ENCODE data around the gene TLE5. TPM values are rescaled to one million over a fixed set of nuclear protein-coding genes. Genes with fewer than 3 reads are reported as not detected.
A peak's percentile ranks its signal among the peaks of the same experiment; 100 is the strongest.

TLE5 gene
- total RNA-seq, 2 experiments from 2014 or later, result 635 to 655 TPM

- H3K27me3 Mint-ChIP-seq (ENCODE audit: low read depth), result peaks cover 12% of the 10 kb centered on the region
- no peaks in the 10 kb centered on the region for H3K36me3 Mint-ChIP-seq (ENCODE audit: low read depth)
- H3K27ac Mint-ChIP-seq, result no peak overlapping the region
- ATAC-seq, result no peak
- no peak overlapping the region for H3K4me3 Mint-ChIP-seq
- peaks cover 18% of the 10 kb centered on the region for H3K4me1 Mint-ChIP-seq (ENCODE audit: low read depth)
- no peaks in the 10 kb centered on the region for H3K9me3 Mint-ChIP-seq (ENCODE audit: insufficient read depth)
- ChIA-PET CTCF (interaction anchor here (1.3 to 5.9 kb wide), 6 partner anchors 10 to 159 kb away, joined by 3 to 86 read pairs (median 22); no protein-coding TSS in a partner anchor), POLR2A (no interaction called here)
- no peak for DNase-seq
Observed at GRCh38 chr19:3102239-3103140, 40.2 kb upstream of the TLE5 start.

GRCh38 chr19:3100747-3101730 lies 38.7 kb upstream of the TLE5 start:
- H3K4me1 Mint-ChIP-seq (ENCODE audit: low read depth), result peaks cover 18% of the 10 kb centered on the region
- ChIA-PET POLR2A (no interaction called here), CTCF (interaction anchor here (0.8 to 5.9 kb wide), 3 partner anchors 25 to 149 kb away, joined by 3 to 86 read pairs (median 5); no protein-coding TSS in a partner anchor)
- H3K36me3 Mint-ChIP-seq (ENCODE audit: low read depth), result no peaks in the 10 kb centered on the region
- ATAC-seq (no peak), DNase-seq (no peak)
- H3K9me3 Mint-ChIP-seq (ENCODE audit: insufficient read depth), result no peaks in the 10 kb centered on the region
- no peak overlapping the region for H3K4me3 Mint-ChIP-seq
- H3K27ac Mint-ChIP-seq, result no peak overlapping the region
- H3K27me3 Mint-ChIP-seq (ENCODE audit: low read depth), result peaks cover 19% of the 10 kb centered on the region

GRCh38 chr19:3100331-3100730 lies 38.0 kb upstream of the TLE5 start:
- ATAC-seq (no peak), DNase-seq (no peak)
- Mint-ChIP-seq H3K9me3 (ENCODE audit: insufficient read depth) (no peaks in the 10 kb centered on the region), H3K36me3 (ENCODE audit: low read depth) (no peaks in the 10 kb centered on the region), H3K4me1 (ENCODE audit: low read depth) (peaks cover 23% of the 10 kb centered on the region), H3K27me3 (ENCODE audit: low read depth) (peaks cover 26% of the 10 kb centered on the region), H3K4me3 (no peak overlapping the region), H3K27ac (no peak overlapping the region)
- POLR2A ChIA-PET, result no interaction called here
- CTCF ChIA-PET, result interaction anchor here (0.8 kb wide), 1 partner anchor 25 kb away, joined by 3 read pairs; no protein-coding TSS in a partner anchor

- Mint-ChIP-seq H3K36me3 (ENCODE audit: low read depth) (no peaks in the 10 kb centered on the region), H3K9me3 (ENCODE audit: insufficient read depth) (no peaks in the 10 kb centered on the region), H3K4me3 (no peak overlapping the region), H3K27ac (no peak overlapping the region), H3K27me3 (ENCODE audit: low read depth) (peaks cover 30% of the 10 kb centered on the region), H3K4me1 (ENCODE audit: low read depth) (peaks cover 27% of the 10 kb centered on the region)
- CTCF ChIA-PET, result interaction anchor here (1.8 kb wide), 1 partner anchor 9 kb away, joined by 10 read pairs; no protein-coding TSS in a partner anchor
- POLR2A ChIA-PET, result no interaction called here
- ATAC-seq, result no peak
- DNase-seq, result no peak
Observed at GRCh38 chr19:3099347-3100145, 37.3 kb upstream of the TLE5 start.

GRCh38 chr19:3098515-3099346 lies 36.4 kb upstream of the TLE5 start:
- Mint-ChIP-seq H3K36me3 (ENCODE audit: low read depth) (no peaks in the 10 kb centered on the region), H3K9me3 (ENCODE audit: insufficient read depth) (no peaks in the 10 kb centered on the region), H3K27ac (no peak overlapping the region), H3K4me3 (no peak overlapping the region), H3K4me1 (ENCODE audit: low read depth) (peaks cover 20% of the 10 kb centered on the region), H3K27me3 (ENCODE audit: low read depth) (peaks cover 30% of the 10 kb centered on the region)
- ATAC-seq (peak; percentile 47), DNase-seq (peak; percentile 40)
- CTCF ChIA-PET, result interaction anchor here (0.6 to 1.8 kb wide), 2 partner anchors 9 to 34 kb away, joined by 3 to 10 read pairs; no protein-coding TSS in a partner anchor
- POLR2A ChIA-PET, result interaction anchor here (0.5 kb wide), 1 partner anchor 35 kb away, joined by 4 read pairs; no protein-coding TSS in a partner anchor

GRCh38 chr19:3098141-3098514 lies 35.8 kb upstream of the TLE5 start:
- peaks cover 19% of the 10 kb centered on the region for H3K4me1 Mint-ChIP-seq (ENCODE audit: low read depth)
- DNase-seq (no peak), ATAC-seq (no peak)
- ChIA-PET POLR2A (interaction anchor here (0.5 kb wide), 1 partner anchor 34 kb away, joined by 4 read pairs; no protein-coding TSS in a partner anchor), CTCF (interaction anchor here (0.6 to 1.8 kb wide), 2 partner anchors 10 to 34 kb away, joined by 3 to 10 read pairs; no protein-coding TSS in a partner anchor)
- H3K9me3 Mint-ChIP-seq (ENCODE audit: insufficient read depth), result no peaks in the 10 kb centered on the region
- no peaks in the 10 kb centered on the region for H3K36me3 Mint-ChIP-seq (ENCODE audit: low read depth)
- H3K27me3 Mint-ChIP-seq (ENCODE audit: low read depth), result peaks cover 30% of the 10 kb centered on the region
- no peak overlapping the region for H3K27ac Mint-ChIP-seq
- H3K4me3 Mint-ChIP-seq, result no peak overlapping the region

DNA sequence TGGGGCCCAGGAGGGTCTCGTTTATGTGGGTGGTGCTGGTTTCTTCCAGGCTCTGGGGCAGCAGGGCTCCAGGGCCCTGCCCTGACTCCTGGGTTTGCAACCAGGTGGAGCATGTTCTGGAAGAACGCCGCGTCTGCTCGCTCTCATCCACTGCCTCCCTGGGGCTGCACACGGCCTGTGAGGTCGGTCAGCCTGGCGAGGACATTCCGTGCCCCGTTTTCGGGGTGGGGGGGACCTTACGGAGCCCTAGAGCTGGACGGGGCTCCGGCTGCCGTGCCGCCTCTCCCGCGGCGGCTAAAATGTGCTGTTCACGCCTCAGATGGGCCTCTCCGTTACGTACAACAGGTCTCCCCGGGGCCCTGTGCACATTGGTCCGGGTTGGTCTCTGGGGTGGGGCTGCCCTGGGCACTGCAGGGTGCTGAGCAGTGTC lies 35.2 kb upstream of the TLE5 start:
- Mint-ChIP-seq H3K4me1 (ENCODE audit: low read depth) (peaks cover 19% of the 10 kb centered on the region), H3K27me3 (ENCODE audit: low read depth) (peaks cover 36% of the 10 kb centered on the region), H3K9me3 (ENCODE audit: insufficient read depth) (no peaks in the 10 kb centered on the region), H3K36me3 (ENCODE audit: low read depth) (no peaks in the 10 kb centered on the region), H3K4me3 (no peak overlapping the region), H3K27ac (no peak overlapping the region)
- CTCF ChIA-PET, result interaction anchor here (1.0 to 1.8 kb wide), 2 partner anchors 11 kb away, joined by 4 to 10 read pairs; no protein-coding TSS in a partner anchor
- POLR2A ChIA-PET, result no interaction called here
- no peak for DNase-seq
- no peak for ATAC-seq

GRCh38 chr19:3096902-3097326 lies 34.6 kb upstream of the TLE5 start:
- no peak overlapping the region for H3K4me3 Mint-ChIP-seq
- CTCF ChIA-PET, result interaction anchor here (1.0 kb wide), 1 partner anchor 12 kb away, joined by 4 read pairs; no protein-coding TSS in a partner anchor
- H3K4me1 Mint-ChIP-seq (ENCODE audit: low read depth), result peaks cover 19% of the 10 kb centered on the region
- DNase-seq, result no peak
- H3K9me3 Mint-ChIP-seq (ENCODE audit: insufficient read depth), result no peaks in the 10 kb centered on the region
- peaks cover 37% of the 10 kb centered on the region for H3K27me3 Mint-ChIP-seq (ENCODE audit: low read depth)
- no peak overlapping the region for H3K27ac Mint-ChIP-seq
- POLR2A ChIA-PET, result no interaction called here
- no peaks in the 10 kb centered on the region for H3K36me3 Mint-ChIP-seq (ENCODE audit: low read depth)
- no peak for ATAC-seq

DNA sequence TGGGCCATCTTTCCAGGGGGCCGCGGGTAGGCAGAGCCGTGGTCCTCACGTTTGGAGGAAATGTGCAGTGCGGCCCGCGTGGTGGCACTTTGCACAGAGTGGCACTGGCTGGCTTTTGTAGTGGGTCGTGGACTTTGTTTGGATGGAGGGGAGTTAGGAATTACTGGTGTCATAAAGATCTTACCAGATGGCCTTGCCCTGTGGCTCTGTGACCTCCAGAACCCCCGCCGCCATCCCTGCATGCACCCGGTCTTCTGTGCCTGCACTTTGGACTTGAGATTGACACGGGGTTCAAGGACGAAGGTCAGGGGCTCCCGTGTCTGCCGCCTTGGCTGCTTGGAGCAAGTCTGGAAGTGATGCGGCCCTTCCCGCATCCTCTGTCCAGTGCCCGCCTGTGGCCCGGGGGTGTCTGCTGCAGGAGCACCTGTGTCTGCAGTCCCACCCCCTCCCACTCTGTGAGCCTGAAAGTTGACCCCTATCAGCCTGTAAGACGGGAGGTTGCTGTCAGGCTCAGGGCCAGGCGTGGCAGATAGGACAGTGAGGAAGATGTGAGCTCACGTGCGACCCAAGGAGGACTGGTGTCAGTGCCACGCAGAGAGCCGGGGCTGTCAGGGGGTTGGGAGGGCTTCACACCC lies 34.1 kb upstream of the TLE5 start:
- ChIA-PET CTCF (interaction anchor here (1.0 to 2.2 kb wide), 3 partner anchors 7 to 146 kb away, joined by 4 to 14 read pairs (median 5); no protein-coding TSS in a partner anchor), POLR2A (no interaction called here)
- ATAC-seq, result no peak
- Mint-ChIP-seq H3K4me1 (ENCODE audit: low read depth) (peaks cover 19% of the 10 kb centered on the region), H3K9me3 (ENCODE audit: insufficient read depth) (no peaks in the 10 kb centered on the region), H3K4me3 (no peak overlapping the region), H3K36me3 (ENCODE audit: low read depth) (no peaks in the 10 kb centered on the region), H3K27ac (no peak overlapping the region), H3K27me3 (ENCODE audit: low read depth) (peaks cover 37% of the 10 kb centered on the region)
- no peak for DNase-seq

Measured in activated CD8-positive, alpha-beta T cell treated with anti-CD3 and anti-CD28 coated beads, Interleukin-2, amount 10 ng/mL, durations not matched to agents 7 days and 5 days (primary cell).